CD8-positive, alpha-beta memory T cell (primary cell): ENCODE data around the gene RAD51B. TPM values are rescaled to one million over a fixed set of nuclear protein-coding genes. Genes with fewer than 3 reads are reported as not detected.

Experiments used
- CTCF ChIA-PET: fragments of 350-600 bp; sonication (Branson Sonifier 250); formaldehyde crosslinking; loops from one replicate; lab custom pipeline; 2021; ENCODE audit warnings: antibody characterized with exemption; lab: Charles Lee
- POLR2A ChIA-PET: fragments of 350-600 bp; sonication (Branson Sonifier 250); formaldehyde crosslinking; loops from one replicate; lab custom pipeline; 2021; ENCODE audit warnings: antibody characterized with exemption; lab: Charles Lee
- DNase-seq, 5 donors: peaks; one replicate each; pipeline versions ENCODE4 v3.0.0 to v3.0.0-alpha.2; 2020 to 2022; ENCODE audit warnings: mixed read lengths in 1 of 5
- H3K27ac ChIP-seq: one replicate; pipeline ENCODE4 v1.7.0; 2013; ENCODE audit warnings: low read depth, mild to moderate bottlenecking, low read length, moderate library complexity
- H3K27me3 ChIP-seq: 2 replicates; pipeline ENCODE4 v1.7.0; 2013; ENCODE audit warnings: low read length, mild to moderate bottlenecking; ENCODE audit not compliant: insufficient read depth, poor library complexity, severe bottlenecking
- H3K36me3 ChIP-seq: 2 replicates; pipeline ENCODE4 v1.7.0; 2013; ENCODE audit warnings: mild to moderate bottlenecking, low read length, moderate library complexity; ENCODE audit not compliant: insufficient read depth
- H3K4me1 ChIP-seq: 2 replicates; pipeline ENCODE4 v1.7.0; 2013; ENCODE audit warnings: mild to moderate bottlenecking, low read length, moderate library complexity; ENCODE audit not compliant: insufficient read depth
- H3K4me3 ChIP-seq: 2 replicates; pipeline ENCODE4 v1.7.0; 2013; ENCODE audit warnings: mild to moderate bottlenecking, low read length
- H3K9me3 ChIP-seq: 2 replicates; pipeline ENCODE4 v1.7.0; 2013; ENCODE audit warnings: mild to moderate bottlenecking, low read length
- H3K27ac Mint-ChIP-seq, 8 donors: one replicate each; pipeline ENCODE4 v1.8.0; 2020 to 2021; ENCODE audit warnings: mixed read lengths in 8 of 8, mild to moderate bottlenecking in 6 of 8, inconsistent platforms in 3 of 8, moderate library complexity in 3 of 8
- H3K27me3 Mint-ChIP-seq, 2 donors: one replicate each; pipeline ENCODE4 v1.8.0; 2020 to 2021; ENCODE audit warnings: mixed read lengths in 2 of 2, mild to moderate bottlenecking in 1 of 2, moderate library complexity in 1 of 2
- H3K36me3 Mint-ChIP-seq, 3 donors: one replicate each; pipeline ENCODE4 v1.8.0; 2020 to 2021; ENCODE audit warnings: mixed read lengths in 3 of 3, inconsistent platforms in 1 of 3, mild to moderate bottlenecking in 1 of 3
- H3K4me1 Mint-ChIP-seq, 3 donors: one replicate each; pipeline ENCODE4 v1.8.0; 2020 to 2021; ENCODE audit warnings: mixed read lengths in 3 of 3, inconsistent platforms in 1 of 3, mild to moderate bottlenecking in 1 of 3
- H3K4me3 Mint-ChIP-seq, 7 donors: one replicate each; pipeline ENCODE4 v1.8.0; 2020 to 2021; ENCODE audit warnings: mixed read lengths in 7 of 7, mild to moderate bottlenecking in 6 of 7, moderate library complexity in 4 of 7, inconsistent platforms in 2 of 7
- H3K9me3 Mint-ChIP-seq, 5 donors: one replicate each; pipeline ENCODE4 v1.8.0; 2020 to 2022; ENCODE audit warnings: mixed read lengths in 5 of 5, mild to moderate bottlenecking in 3 of 5, moderate library complexity in 2 of 5, inconsistent platforms in 1 of 5
- polyA plus RNA-seq: library from polyadenylated mRNA; unstranded; fragments of 300-500 nt; fragmentation: Illumina TruSeq; gene quantifications from one replicate; pipeline ENCODE4 v1.2.3, GENCODE V29; 2021
- total RNA-seq, 2 experiments: library from RNA; stranded (reverse); gene quantifications; one replicate each; pipeline ENCODE4 v1.2.3, GENCODE V29; 2021

Gene RAD51B
- total and polyA plus RNA-seq, 3 experiments from 2014 or later, result 15.7 to 22.9 (median 17.4) TPM

DNA sequence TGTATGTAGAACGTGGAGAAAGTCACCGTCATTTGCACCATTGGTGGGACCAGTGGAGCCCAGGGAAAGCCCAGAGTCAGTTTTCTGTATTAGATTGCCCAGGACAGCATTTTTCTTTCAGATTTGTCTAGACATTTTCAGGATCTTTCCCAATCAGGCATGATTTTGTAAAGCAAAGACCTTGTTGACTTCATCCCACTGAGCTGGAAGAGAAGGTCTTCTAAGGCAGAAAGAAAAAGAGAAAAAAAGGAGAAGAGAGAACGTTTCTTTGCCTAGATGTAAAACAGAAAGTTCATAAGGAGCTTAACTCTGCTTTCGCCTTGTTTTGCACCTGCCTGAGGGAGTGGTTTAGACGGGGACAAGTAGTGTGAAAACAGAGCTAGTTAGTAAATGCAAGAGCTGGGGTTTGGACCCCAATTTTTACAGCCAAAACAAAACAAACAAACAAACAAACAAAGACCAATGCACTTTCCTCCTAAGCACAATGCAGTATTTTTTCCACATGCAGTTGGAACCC is 700.1 kb downstream of the RAD51B start:
- Histone ChIP-seq H3K4me3 (no peak overlapping the region), H3K36me3 (no peaks in the 10 kb centered on the region), H3K4me1 (peaks cover 6% of the 10 kb centered on the region), H3K9me3 (no peaks in the 10 kb centered on the region), H3K27me3 (no peaks in the 10 kb centered on the region), H3K27ac (no peak overlapping the region)
- no peak for DNase-seq
- peaks cover 0 to 7% (median under 1%) of the 10 kb centered on the region in 3 donors for H3K36me3 Mint-ChIP-seq
- peaks cover 0 to 4% of the 10 kb centered on the region in 2 donors for H3K27me3 Mint-ChIP-seq
- H3K4me3 Mint-ChIP-seq, result peak overlapping the region in 3 of 7 donors; percentile 29 to 46 (median 33)
- POLR2A ChIA-PET, result no interaction called here
- CTCF ChIA-PET, result interaction anchor here (0.9 to 3.1 kb wide), 3 partner anchors 13 to 19 kb away, joined by 3 to 12 read pairs (median 9); no protein-coding TSS in a partner anchor
- H3K9me3 Mint-ChIP-seq, result no peaks in the 10 kb centered on the region
- peaks cover 8 to 10% (median 9%) of the 10 kb centered on the region in 3 donors for H3K4me1 Mint-ChIP-seq
- H3K27ac Mint-ChIP-seq, result peak overlapping the region in 4 of 8 donors; percentile 26 to 85 (median 65)

DNA sequence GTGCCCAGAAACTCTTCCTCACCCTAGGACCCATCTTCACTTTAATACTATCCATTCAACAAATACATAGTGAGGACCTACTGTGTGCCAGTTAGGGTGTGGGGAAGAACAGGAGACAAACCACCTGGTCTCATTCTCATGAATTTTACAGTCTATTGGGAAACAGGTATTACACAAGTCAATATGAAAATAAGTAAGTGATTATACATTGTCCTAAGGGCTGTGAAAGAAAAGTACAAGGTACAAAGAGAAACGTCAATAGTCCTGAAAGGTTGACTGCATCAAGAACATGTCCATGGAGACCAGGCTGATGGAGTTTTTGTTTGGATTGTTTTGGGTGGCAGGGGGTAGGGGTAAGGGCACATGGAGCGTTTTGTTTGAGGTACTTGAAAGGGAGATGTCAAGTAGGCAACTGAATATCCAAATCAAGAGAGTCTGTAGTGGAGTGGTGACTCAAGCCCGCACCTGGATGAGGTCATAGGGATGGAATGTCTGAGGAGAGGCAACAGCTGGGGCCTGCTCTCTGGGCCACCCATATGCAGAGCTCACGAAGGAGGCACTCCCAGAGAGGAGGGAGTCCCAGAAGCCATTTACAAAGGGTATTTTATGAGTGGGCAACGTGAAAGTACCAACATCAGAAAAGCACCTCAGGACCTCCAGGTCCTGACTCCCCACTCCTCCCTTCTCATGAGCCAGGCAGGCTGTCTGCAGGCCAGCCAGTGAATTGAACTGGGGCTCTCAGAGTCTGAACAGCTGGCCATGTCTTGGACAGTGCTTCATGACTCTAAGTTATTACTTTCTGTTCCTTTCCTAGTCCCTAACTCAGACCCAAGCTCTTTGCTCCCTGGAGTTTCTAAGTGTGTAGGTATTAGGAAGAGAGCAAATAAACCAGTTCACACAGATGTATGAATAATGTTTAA is 701.3 kb downstream of the RAD51B start:
- Histone ChIP-seq H3K9me3 (no peaks in the 10 kb centered on the region), H3K27ac (no peak overlapping the region), H3K4me3 (no peak overlapping the region), H3K4me1 (peaks cover 6% of the 10 kb centered on the region), H3K36me3 (no peaks in the 10 kb centered on the region), H3K27me3 (no peaks in the 10 kb centered on the region)
- H3K4me1 Mint-ChIP-seq, result peaks cover 8 to 10% (median 9%) of the 10 kb centered on the region in 3 donors
- no peak for DNase-seq
- ChIA-PET POLR2A (no interaction called here), CTCF (interaction anchor here (0.6 to 2.8 kb wide), 3 partner anchors 13 to 572 kb away, joined by 3 to 9 read pairs (median 4); no protein-coding TSS in a partner anchor)
- peak overlapping the region in 2 of 8 donors; percentile 60 to 76 for H3K27ac Mint-ChIP-seq
- peaks cover 0 to 4% of the 10 kb centered on the region in 2 donors for H3K27me3 Mint-ChIP-seq
- H3K9me3 Mint-ChIP-seq, result no peaks in the 10 kb centered on the region
- H3K36me3 Mint-ChIP-seq, result peaks cover 0 to 12% (median 2%) of the 10 kb centered on the region in 3 donors
- no peak overlapping the region for H3K4me3 Mint-ChIP-seq

DNA sequence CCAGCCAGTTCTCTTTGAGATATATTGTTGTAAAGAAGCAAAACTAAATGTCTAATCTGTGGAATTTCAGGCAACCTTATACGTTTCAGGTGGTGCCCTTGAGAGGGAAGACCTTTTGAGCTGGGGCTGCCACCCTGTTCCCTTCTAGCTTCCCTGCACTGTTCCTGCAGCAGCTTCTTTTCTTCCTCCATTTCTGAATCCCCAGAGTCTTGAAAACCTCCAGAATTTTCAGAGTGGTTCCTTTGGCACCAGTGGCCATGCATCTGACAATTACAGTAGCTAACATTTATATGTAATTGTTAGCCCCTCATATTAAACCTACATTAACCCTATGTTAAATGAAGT is 702.0 kb downstream of the RAD51B start:
- Histone ChIP-seq H3K27ac (no peak overlapping the region), H3K4me1 (peaks cover 6% of the 10 kb centered on the region), H3K9me3 (no peaks in the 10 kb centered on the region), H3K36me3 (no peaks in the 10 kb centered on the region), H3K4me3 (no peak overlapping the region), H3K27me3 (no peaks in the 10 kb centered on the region)
- POLR2A ChIA-PET, result no interaction called here
- Mint-ChIP-seq H3K9me3 (no peaks in the 10 kb centered on the region), H3K4me3 (no peak overlapping the region), H3K27me3 (peaks cover 0 to 4% of the 10 kb centered on the region in 2 donors), H3K27ac (no peak overlapping the region), H3K4me1 (peaks cover 8 to 10% (median 9%) of the 10 kb centered on the region in 3 donors), H3K36me3 (peaks cover 0 to 14% (median 2%) of the 10 kb centered on the region in 3 donors)
- CTCF ChIA-PET, result interaction anchor here (0.6 to 2.8 kb wide), 2 partner anchors 17 to 573 kb away, joined by 4 to 9 read pairs; no protein-coding TSS in a partner anchor
- DNase-seq, result no peak

DNA sequence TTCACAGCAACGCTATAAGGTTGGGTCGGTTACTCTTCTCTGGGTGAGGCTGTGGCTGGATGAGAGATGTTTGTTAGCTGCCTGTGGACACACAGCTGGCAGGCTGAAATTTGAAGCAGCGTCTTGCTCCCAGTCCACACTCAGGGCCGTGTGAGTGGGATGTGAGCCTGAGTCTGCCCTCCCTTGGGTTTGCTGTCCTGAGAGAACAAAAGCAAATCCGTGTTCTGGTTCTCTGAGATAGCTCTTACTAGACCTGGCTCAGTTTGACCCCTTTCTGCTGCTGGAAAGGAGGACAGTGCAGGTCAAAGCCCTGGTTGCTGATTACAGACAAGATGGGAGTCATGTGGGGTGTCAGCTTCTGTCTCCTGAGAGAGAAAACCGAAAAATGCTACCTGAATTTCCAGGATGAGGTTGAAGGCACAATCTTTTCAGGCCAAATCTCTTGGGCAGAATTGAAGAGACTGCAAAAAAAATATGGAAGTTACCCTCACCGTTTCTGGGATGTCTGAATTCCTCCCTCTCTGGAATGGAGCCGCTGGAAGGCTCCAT is 702.5 kb downstream of the RAD51B start:
- H3K4me3 Mint-ChIP-seq, result no peak overlapping the region
- peaks cover 8 to 10% (median 9%) of the 10 kb centered on the region in 3 donors for H3K4me1 Mint-ChIP-seq
- no peaks in the 10 kb centered on the region for H3K36me3 ChIP-seq
- no peak overlapping the region for H3K27ac ChIP-seq
- peaks cover 0 to 14% (median 2%) of the 10 kb centered on the region in 3 donors for H3K36me3 Mint-ChIP-seq
- POLR2A ChIA-PET, result no interaction called here
- CTCF ChIA-PET, result interaction anchor here (2.8 kb wide), 1 partner anchor 17 kb away, joined by 9 read pairs; no protein-coding TSS in a partner anchor
- H3K27ac Mint-ChIP-seq, result peak overlapping the region in 1 of 8 donors; percentile 17
- no peaks in the 10 kb centered on the region for H3K9me3 ChIP-seq
- peaks cover 6% of the 10 kb centered on the region for H3K4me1 ChIP-seq
- H3K27me3 ChIP-seq, result no peaks in the 10 kb centered on the region
- H3K9me3 Mint-ChIP-seq, result no peaks in the 10 kb centered on the region
- H3K27me3 Mint-ChIP-seq, result peaks cover 0 to 4% of the 10 kb centered on the region in 2 donors
- no peak for DNase-seq
- H3K4me3 ChIP-seq, result no peak overlapping the region

DNA sequence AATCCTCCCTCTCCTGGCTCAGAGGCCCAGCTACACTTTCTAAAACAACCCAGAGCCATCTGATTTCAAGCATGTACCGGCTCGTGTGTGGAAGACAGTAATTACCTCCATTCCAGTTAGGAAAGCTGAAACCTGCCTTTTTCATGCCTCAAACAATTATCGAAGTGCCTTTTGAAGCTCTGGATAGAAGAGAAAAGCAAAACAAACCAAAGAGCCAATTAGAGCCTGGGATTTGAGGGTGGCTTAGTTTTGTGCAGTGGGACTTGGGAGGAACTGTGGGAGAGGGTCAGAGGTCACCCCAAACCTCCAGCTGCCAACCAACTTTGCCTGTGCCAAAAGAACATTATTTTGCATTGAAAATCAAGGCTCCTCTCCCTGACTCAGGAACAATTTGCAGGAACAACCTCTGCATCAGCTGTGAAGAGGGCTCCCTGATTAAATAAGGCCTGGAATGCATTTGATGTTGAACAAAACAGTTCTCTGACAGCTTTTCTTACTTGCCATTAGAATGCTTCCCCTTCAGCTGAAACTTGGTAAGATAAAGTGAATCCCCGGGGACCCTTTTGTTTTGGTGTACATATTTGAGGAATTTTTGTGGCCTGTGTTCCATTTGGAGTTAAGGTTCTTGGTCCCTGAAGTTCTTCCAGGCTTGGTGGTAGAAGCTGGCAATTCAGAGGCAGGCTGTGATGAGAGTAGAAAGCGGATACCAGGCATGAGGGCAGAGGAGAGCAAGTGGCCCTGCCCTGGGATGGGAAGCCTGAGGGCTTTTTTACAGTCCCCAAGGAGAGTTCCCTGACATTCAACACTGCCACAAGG is 703.1 kb downstream of the RAD51B start:
- H3K36me3 ChIP-seq, result no peaks in the 10 kb centered on the region
- no peaks in the 10 kb centered on the region for H3K9me3 ChIP-seq
- H3K27ac ChIP-seq, result no peak overlapping the region
- Mint-ChIP-seq H3K4me3 (no peak overlapping the region), H3K36me3 (peaks cover 0 to 14% (median 4%) of the 10 kb centered on the region in 3 donors), H3K27me3 (peaks cover 0 to 4% of the 10 kb centered on the region in 2 donors), H3K27ac (no peak overlapping the region), H3K9me3 (no peaks in the 10 kb centered on the region), H3K4me1 (peaks cover 7 to 10% (median 8%) of the 10 kb centered on the region in 3 donors)
- no peak overlapping the region for H3K4me3 ChIP-seq
- H3K27me3 ChIP-seq, result no peaks in the 10 kb centered on the region
- no peak for DNase-seq
- ChIA-PET POLR2A (no interaction called here), CTCF (interaction anchor here (2.8 kb wide), 1 partner anchor 16 kb away, joined by 9 read pairs; no protein-coding TSS in a partner anchor)
- peaks cover 6% of the 10 kb centered on the region for H3K4me1 ChIP-seq

DNA sequence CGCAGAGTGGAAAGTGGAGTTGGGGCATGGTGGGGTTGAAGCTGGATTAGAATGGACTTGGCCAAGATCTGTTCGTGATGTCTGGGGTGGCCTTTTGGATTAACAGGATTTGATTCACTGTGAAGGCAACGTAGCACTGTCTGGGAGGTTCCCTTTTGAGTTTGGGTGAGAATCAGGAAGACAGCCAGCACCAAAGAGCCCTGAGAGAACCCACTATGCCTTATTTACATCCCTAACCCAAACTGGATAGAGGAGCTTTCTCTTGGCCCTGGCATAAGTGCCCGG is 703.7 kb downstream of the RAD51B start:
- Mint-ChIP-seq H3K27ac (no peak overlapping the region), H3K36me3 (peaks cover 0 to 14% (median 4%) of the 10 kb centered on the region in 3 donors)

DNA sequence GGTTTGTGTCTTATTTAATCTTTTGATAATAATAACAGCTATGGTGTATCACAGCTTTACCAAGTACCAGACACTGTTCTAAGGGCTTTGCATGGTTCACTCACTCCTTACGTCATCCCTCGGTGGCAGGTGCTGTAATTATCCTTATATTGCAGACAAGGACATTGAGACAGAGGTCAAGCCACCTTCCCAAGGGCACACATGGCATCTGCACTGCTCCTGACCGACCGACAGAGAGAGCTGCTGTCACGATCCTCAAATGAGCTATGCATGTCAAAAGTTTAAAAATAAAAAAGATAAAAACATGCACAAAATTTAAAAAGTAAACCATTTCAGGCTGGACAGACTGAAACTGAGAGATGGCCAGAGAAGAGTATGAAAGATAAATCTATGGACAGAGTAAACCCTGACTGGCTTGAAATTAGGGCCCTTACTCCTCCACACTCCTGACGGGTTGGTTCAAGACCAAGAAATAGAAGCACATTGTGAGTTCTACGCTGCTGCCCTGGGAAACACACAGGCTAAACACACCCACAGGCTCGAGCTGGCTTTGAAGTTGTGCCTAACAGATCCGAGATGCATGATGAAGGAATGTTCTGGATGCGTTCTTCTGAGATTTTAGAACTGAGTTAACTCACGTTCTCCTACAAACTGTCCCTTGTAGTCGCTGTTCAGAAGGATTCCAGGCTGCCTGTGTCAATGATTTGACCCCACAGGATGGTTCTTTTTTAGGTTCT is 704.6 kb downstream of the RAD51B start:
- no peak overlapping the region for H3K27ac Mint-ChIP-seq
- Histone ChIP-seq H3K4me1 (peaks cover 4% of the 10 kb centered on the region), H3K9me3 (no peaks in the 10 kb centered on the region), H3K27me3 (no peaks in the 10 kb centered on the region), H3K27ac (no peak overlapping the region), H3K36me3 (no peaks in the 10 kb centered on the region), H3K4me3 (no peak overlapping the region)
- ChIA-PET CTCF (no interaction called here), POLR2A (no interaction called here)
- no peak for DNase-seq
- H3K4me3 Mint-ChIP-seq, result no peak overlapping the region
- H3K9me3 Mint-ChIP-seq, result peaks cover 0 to 4% (median 0%) of the 10 kb centered on the region in 5 donors
- H3K27me3 Mint-ChIP-seq, result peaks cover 0 to 4% of the 10 kb centered on the region in 2 donors
- H3K4me1 Mint-ChIP-seq, result peaks cover 7 to 9% (median 8%) of the 10 kb centered on the region in 3 donors
- peaks cover 0 to 14% (median 4%) of the 10 kb centered on the region in 3 donors for H3K36me3 Mint-ChIP-seq

More for the DNA sequence above, 703.7 kb downstream of the RAD51B start:
- DNase-seq, result no peak
- no peaks in the 10 kb centered on the region for H3K9me3 ChIP-seq
- no peak overlapping the region for H3K27ac ChIP-seq
- peaks cover 0 to 4% of the 10 kb centered on the region in 2 donors for H3K27me3 Mint-ChIP-seq
- H3K9me3 Mint-ChIP-seq, result no peaks in the 10 kb centered on the region
- CTCF ChIA-PET, result no interaction called here
- H3K4me3 ChIP-seq, result no peak overlapping the region
- peaks cover 6% of the 10 kb centered on the region for H3K4me1 ChIP-seq
- POLR2A ChIA-PET, result no interaction called here
- H3K27me3 ChIP-seq, result no peaks in the 10 kb centered on the region
- H3K4me3 Mint-ChIP-seq, result no peak overlapping the region
- H3K36me3 ChIP-seq, result no peaks in the 10 kb centered on the region
- H3K4me1 Mint-ChIP-seq, result peaks cover 7 to 10% (median 8%) of the 10 kb centered on the region in 3 donors
